NCI-H2171 treated with DMSO at 0.1 percent for 48 hours (cell line): ENCODE data around the gene DBX1.
"Not testable (repeated sequence)": the region's sequence is repeated elsewhere in the genome, so short reads cannot be mapped to it uniquely, and the experiment has no call there.

ENCODE experiments used
- DNase-seq: peaks from one replicate; lab custom pipeline; 2025; lab: John Stamatoyannopoulos, UW

DBX1 gene

DNA sequence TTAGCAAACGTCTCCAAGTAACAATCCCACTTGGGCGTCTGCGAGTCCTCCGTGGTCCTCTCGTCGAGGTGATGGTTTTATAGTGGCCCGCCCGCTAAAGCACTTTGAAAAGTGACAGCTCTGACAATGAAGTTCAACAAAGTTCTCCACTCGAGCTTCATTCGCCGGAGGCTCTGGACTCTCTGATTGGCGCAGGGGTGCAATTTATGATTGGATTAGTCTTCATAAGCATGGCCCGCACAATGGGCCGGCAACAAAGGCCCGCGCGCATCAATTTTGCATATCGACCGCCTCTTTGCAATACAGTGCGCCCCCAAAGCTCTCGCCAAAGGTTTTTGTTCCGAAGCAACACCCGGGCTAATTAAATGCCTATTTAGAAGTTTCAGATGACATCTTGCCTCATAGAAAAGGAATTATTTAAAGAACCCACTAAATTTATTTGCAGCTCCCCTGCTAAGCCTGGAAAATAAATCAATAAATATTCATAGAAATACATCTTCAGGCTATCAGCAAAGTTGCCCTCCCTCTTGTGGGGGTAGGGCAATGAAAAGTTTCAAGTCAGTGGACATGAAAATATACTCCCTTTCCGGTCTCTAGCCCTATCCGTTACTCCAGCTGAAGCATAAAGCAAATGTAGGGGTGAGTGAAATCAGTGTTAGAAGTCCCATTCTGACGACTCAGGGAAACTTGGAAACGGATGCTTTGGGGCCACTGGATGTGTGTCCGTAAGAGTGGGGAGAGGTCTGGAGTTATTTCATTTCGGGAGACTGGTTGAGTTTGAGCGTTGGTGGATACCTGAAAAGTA, at the start of gene DBX1:
Gene DBX1, minus strand, starts transcription at position 51 of the 805 bp plus-strand sequence. CDS start 151 bp downstream, outside the sequence.
- no peak for DNase-seq

- DNase-seq, result no peak
These were observed 48.4 kb upstream of the DBX1 start for GRCh38 chr11:20208622-20209111.

GRCh38 chr11:20207781-20208621, 47.7 kb upstream of the DBX1 start:
- no peak for DNase-seq

GRCh38 chr11:20205807-20206206, 45.5 kb upstream of the DBX1 start:
- DNase-seq, result no peak

- DNase-seq, result no peak
These were observed 44.4 kb upstream of the DBX1 start for GRCh38 chr11:20204681-20205080.

- no peak for DNase-seq
These were observed 43.6 kb upstream of the DBX1 start for GRCh38 chr11:20203831-20204230.

- no peak for DNase-seq
These were observed 41.0 kb upstream of the DBX1 start for GRCh38 chr11:20201231-20201630.

DNA sequence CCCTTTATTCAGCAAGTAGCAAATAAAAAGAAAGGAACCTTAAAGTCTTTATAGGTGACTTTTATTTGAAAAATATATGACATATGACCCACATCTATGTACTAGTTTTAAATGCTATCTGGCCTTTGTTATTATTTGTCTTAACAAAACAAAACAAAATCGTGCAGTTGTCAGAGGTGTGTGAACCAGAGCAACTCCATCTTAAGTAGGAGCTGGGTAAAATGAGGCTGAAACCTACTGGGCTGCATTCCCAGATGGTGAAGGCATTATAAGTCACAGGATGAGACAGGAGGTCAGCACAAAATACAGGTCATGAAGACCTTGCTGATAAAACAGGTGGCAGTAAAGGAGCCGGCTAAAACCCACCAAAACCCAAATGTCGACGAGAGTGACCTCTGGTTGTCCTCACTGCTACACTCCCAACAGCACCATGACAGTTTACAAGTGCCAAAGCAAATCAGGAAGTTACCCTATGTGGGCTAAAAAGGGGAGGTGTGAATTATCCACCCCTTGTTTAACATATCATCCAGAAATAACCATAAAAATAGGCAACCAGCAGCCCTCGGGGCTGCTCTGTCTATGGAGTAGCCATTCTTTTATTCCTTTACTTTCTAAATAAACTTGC, 40.2 kb upstream of the DBX1 start:
- not testable (repeated sequence) for DNase-seq

GRCh38 chr11:20197881-20198280, 37.6 kb upstream of the DBX1 start:
- DNase-seq, result no peak

DNA sequence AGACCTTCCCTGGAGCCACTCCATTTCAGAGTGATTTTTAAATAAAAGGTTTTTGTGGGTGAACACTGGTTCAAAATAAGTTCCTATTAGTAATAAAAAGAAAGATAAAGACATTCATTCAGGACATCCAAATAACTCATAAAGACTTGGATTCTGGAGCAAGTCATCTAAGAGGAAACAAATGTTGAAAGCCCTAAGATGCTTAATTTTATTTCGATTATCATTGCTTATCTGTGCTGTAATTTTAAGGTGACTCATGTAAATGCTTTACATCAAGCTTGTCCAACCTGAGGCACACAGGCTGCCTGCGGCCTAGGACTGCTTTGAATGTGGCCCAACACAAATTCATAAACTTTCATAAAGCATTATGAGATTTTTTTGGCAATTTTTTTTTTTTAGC, 34.2 kb upstream of the DBX1 start:
- no peak for DNase-seq

GRCh38 chr11:20193307-20193706, 33.0 kb upstream of the DBX1 start:
- no peak for DNase-seq

- DNase-seq, result no peak
These were observed 32.4 kb upstream of the DBX1 start for GRCh38 chr11:20192641-20193040.

- no peak for DNase-seq
These were observed 31.9 kb upstream of the DBX1 start for GRCh38 chr11:20192151-20192550.

DNA sequence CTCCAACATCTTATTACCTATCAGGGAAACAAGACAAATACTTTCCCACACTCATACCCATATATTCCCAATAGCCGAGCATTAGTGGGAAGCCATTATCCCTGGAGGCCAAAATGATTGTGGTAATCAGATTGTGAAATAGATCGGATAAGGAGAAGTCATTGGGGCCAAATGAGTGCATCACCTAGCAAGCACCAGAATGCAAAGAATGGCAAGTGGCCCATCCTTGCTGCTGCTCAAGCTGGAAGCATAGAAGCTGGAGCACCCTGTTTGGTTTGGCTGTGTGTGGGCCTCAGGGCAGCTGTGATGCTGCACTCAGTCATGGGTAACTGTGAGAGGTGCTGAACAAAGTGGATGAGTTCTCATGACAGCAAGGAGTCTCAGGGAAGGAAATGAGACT, 18.7 kb upstream of the DBX1 start:
- no peak for DNase-seq

GRCh38 chr11:20177136-20177535, 16.9 kb upstream of the DBX1 start:
- no peak for DNase-seq

GRCh38 chr11:20172721-20173447, 12.6 kb upstream of the DBX1 start:
- DNase-seq, result no peak

DNA sequence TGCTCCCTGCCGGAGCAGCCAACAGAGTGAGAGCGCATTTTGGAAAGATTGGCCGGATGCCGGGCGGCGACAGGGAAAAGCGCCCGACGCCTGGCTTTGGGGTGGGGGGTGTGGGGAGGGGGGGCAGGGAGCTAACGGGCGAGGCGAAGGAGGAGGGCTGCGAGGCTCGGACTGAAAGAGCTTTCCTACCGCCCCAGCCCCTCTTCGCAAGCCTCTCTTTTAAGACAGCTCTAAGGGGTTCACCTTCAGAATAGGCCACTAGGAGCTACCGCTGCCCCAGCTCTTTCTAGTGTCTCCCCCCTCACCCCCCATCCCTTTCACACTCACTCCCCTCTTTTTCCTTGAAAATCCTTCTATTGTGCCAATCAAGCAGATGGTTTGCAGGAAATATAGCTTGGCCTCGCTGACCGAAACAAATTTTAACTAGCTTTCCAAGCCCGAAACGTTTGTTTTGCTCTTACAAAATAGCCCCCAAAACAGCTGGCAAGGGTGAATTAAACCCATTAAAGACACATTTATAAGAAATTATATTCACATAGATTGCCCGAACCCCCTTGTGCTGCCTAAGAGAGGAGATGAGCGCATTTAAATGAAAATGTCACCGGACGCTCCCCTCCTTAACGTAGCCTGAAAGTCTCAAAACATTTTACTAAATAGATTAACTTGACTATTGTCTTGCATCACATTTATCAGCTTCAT, 3.7 kb upstream of the DBX1 start:
- no peak for DNase-seq

GRCh38 chr11:20162824-20163782, 2.8 kb upstream of the DBX1 start:
- no peak for DNase-seq

DNA sequence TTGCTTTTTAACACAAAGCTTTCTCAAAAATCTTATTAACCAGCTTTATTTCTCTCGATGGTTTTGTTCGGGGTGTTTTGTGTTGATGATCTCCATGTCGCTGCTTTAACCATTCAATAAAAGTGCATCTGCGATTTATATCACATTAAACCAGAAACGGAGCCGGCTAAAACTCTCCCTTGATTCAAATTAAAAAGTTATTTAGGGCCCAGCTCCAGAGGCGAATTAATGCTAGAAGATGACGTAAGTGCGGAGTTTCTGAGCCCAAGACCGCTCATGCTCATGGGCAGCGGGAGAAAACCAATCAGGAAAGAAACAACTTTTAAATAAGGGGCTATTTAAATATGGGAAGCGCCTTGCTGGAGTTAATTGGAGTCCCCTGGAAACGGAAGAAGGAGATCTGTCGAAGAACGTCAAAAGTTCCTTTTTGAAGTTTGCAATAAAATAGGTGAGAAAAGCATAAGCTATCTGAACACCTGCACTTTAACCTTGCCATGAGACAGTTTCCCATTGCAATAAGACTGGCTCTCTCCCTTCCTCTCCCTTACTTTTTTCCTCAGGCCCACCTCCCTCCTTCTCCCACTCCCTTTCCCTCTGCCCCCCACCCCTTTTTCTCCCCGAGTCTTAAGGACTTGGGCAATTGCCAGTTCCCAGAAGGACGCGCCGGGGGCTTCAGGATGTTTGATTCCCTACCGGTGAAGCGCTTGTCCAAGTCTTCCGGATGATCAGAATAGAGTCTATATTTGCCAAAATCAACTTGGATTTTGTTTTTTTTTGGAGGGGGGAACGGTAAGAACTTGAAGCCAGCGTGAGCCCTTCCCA, 1.9 kb upstream of the DBX1 start:
- DNase-seq, result no peak
